GM10266 (cell line): ENCODE results near the gene RGS7BP.

Experiments used
- DNase-seq: peaks from one replicate; pipeline ENCODE4 v3.0.0; 2012; ENCODE audit errors: extremely low spot score
- CTCF ChIP-seq: IDR thresholded peaks from 2 replicates; pipeline ENCODE4 v1.5.1; 2012; ENCODE audit warnings: mild to moderate bottlenecking, low read depth; ENCODE audit not compliant: control insufficient read depth, insufficient read depth; ENCODE audit errors: missing control alignments

Gene RGS7BP

GRCh38 chr5:64603676-64604075 is 97.9 kb downstream of the RGS7BP start:
- no peak for DNase-seq
- TF ChIP-seq CTCF, result no peak

GRCh38 chr5:64606926-64607325 is 101.1 kb downstream of the RGS7BP start:
- DNase-seq, result no peak
- no peak for TF ChIP-seq CTCF

GRCh38 chr5:64612344-64612961 is 106.6 kb downstream of the RGS7BP start:
- TF ChIP-seq CTCF, result peak; percentile 69
- peak; percentile 20 for DNase-seq

- no peak for TF ChIP-seq CTCF
- DNase-seq, result no peak
These were observed 110.1 kb downstream of the RGS7BP start for GRCh38 chr5:64615895-64616294.

GRCh38 chr5:64619609-64620008 is 113.8 kb downstream of the RGS7BP start:
- DNase-seq, result no peak
- no peak for TF ChIP-seq CTCF

GRCh38 chr5:64622991-64623390 is 117.2 kb downstream of the RGS7BP start:
- TF ChIP-seq CTCF, result no peak
- no peak for DNase-seq

GRCh38 chr5:64625678-64626077 is 119.9 kb downstream of the RGS7BP start:
- no peak for DNase-seq
- TF ChIP-seq CTCF, result no peak
